Neutrophil (primary cell): ENCODE data around the gene RGS3.

Experiments used
- H3K27ac ChIP-seq: fragments of 200-600 bp; sonication (generic); 2 replicates; pipeline ENCODE4 v1.5.1; 2016; ENCODE audit warnings: mild to moderate bottlenecking, moderate library complexity
- H3K27me3 ChIP-seq: fragments of 200-600 bp; sonication (generic); 2 replicates; pipeline ENCODE4 v1.6.0; 2016; ENCODE audit warnings: mild to moderate bottlenecking
- H3K36me3 ChIP-seq: fragments of 200-600 bp; sonication (generic); 2 replicates; pipeline ENCODE4 v1.5.1; 2017
- H3K4me1 ChIP-seq, 2 experiments: fragments of 200-600 bp in 1 of 2; sonication (generic) in 1 of 2; 1 replicate in 1 of 2; 2 replicates in 1 of 2; pipeline versions ENCODE4 v1.5.1 to v1.6.1; 2013 to 2016; ENCODE audit warnings: low read depth in 1 of 2, low read length in 1 of 2, mild to moderate bottlenecking in 1 of 2, moderate library complexity in 1 of 2; ENCODE audit not compliant: control insufficient read depth in 1 of 2, insufficient read depth in 1 of 2
- H3K4me3 ChIP-seq, 2 experiments: fragments of 200-600 bp in 1 of 2; sonication (generic) in 1 of 2; 1 replicate in 1 of 2; 2 replicates in 1 of 2; pipeline ENCODE4 v1.5.1; 2013 to 2016; ENCODE audit warnings: low read depth in 1 of 2, low read length in 1 of 2, mild to moderate bottlenecking in 1 of 2, moderate library complexity in 1 of 2
- H3K9me3 ChIP-seq: fragments of 200-600 bp; sonication (generic); 2 replicates; pipeline ENCODE4 v1.5.1; 2016
- TF ChIP-seq, protein P1 (sequence below): fragments of 200-600 bp; sonication (generic); IDR thresholded peaks from 2 replicates; pipeline ENCODE4 v1.5.1; 2016; ENCODE audit warnings: antibody characterized with exemption

Gene RGS3

DNA sequence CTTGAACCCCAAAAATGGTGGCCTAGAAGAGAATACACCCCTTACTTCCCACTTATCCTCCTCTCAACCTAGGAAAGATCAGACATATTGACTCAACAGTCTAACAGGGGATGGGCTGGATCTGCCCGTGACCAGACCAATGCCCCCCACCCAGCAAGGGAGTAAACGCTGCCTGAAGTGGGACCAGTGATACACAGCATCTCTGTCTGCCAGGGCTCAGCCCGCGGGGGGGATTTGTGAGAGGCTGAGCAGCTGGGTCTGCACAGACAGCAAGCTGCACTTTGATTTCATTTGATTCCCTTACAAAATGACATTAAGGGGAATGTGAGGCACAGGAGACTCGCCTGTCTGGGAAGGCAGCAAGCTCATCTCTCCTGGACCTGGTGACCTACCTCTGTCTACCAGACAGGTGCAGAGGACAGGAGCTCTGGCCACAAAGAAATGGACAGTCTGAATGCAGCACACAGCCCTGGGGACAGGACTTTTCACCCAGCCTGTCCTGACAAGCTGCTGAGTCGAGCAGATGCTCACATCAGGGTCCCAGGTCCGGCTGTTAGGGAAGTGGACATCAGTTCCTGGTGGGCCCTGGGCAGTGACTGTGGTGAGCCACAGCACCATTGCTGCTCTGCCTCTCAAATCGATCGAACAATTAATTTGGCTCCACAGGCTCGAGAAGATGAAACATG is 79.9 kb downstream of the RGS3 start:
- no peaks in the 10 kb centered on the region for H3K9me3 ChIP-seq
- H3K4me3 ChIP-seq = no peak overlapping the region
- H3K4me1 ChIP-seq = peaks cover 7 to 9% of the 10 kb centered on the region in 2 experiments
- no peaks in the 10 kb centered on the region for H3K36me3 ChIP-seq
- H3K27me3 ChIP-seq = no peaks in the 10 kb centered on the region
- H3K27ac ChIP-seq = no peak overlapping the region
- TF ChIP-seq, protein P1, sequence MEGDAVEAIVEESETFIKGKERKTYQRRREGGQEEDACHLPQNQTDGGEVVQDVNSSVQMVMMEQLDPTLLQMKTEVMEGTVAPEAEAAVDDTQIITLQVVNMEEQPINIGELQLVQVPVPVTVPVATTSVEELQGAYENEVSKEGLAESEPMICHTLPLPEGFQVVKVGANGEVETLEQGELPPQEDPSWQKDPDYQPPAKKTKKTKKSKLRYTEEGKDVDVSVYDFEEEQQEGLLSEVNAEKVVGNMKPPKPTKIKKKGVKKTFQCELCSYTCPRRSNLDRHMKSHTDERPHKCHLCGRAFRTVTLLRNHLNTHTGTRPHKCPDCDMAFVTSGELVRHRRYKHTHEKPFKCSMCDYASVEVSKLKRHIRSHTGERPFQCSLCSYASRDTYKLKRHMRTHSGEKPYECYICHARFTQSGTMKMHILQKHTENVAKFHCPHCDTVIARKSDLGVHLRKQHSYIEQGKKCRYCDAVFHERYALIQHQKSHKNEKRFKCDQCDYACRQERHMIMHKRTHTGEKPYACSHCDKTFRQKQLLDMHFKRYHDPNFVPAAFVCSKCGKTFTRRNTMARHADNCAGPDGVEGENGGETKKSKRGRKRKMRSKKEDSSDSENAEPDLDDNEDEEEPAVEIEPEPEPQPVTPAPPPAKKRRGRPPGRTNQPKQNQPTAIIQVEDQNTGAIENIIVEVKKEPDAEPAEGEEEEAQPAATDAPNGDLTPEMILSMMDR = no peak

DNA sequence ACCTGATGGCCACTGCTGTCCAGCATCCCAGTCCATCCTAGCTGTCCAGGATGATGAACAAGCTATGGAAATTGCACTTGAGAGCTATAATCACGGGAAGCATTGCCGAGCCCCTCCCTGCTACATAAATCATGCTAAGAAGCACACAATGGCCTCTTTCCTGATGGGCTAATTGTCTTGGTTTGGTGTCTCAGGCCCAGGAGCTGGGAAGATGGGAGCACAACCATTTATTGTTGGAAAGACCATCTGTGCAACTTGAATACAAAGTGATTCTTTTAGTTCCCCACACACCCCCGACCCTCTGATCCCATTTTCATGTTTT is 80.4 kb downstream of the RGS3 start:
- TF ChIP-seq, protein P1 = no peak
- H3K4me3 ChIP-seq = no peak overlapping the region
- no peaks in the 10 kb centered on the region for H3K9me3 ChIP-seq
- peaks cover 12 to 13% of the 10 kb centered on the region in 2 experiments for H3K4me1 ChIP-seq
- no peaks in the 10 kb centered on the region for H3K27me3 ChIP-seq
- H3K27ac ChIP-seq = no peak overlapping the region
- no peaks in the 10 kb centered on the region for H3K36me3 ChIP-seq

DNA sequence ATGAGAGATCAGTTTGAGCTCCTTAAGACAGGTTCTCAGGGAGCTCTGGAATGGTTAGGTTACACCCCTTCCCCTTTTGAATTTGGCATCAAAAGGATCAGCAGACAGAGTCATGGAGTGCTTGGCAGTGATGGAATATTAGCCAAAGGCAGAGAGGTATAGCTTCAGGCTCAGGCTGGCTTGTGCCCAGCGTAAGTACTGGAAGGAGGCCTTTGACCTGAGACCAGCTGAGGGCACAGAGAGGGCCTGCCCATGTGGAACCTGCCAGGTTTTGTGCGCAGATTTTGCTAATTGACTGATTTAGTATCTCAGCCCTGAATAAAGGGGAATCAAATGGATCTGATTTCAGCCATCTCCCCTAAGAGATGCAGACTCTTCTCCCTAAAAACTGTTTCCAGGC is 81.5 kb downstream of the RGS3 start:
- Histone ChIP-seq H3K9me3 (no peaks in the 10 kb centered on the region), H3K4me1 (peaks cover 12 to 13% of the 10 kb centered on the region in 2 experiments), H3K27ac (no peak overlapping the region), H3K27me3 (no peaks in the 10 kb centered on the region), H3K36me3 (no peaks in the 10 kb centered on the region), H3K4me3 (no peak overlapping the region)
- TF ChIP-seq, protein P1 = no peak

DNA sequence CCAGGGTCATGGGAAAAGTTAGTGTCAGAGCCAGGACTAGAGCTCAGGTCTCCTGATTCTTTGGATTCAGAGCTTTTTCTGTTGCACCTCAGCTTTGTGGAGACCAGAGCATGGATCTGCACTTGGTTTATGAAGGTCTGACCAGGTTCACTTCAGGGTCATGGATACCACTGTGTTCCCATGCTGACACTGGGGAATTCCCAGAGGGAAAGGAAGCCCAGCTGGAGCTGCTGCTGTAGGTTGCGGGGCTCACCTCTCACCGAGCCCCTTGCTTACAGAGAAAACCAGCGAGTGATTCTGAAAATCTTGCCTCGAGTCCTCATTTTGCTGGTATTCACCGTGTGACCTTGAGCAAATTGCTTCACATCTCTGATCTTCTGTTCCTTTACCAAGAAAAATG is 83.0 kb downstream of the RGS3 start:
- H3K27ac ChIP-seq = no peak overlapping the region
- TF ChIP-seq, protein P1 = no peak
- no peak overlapping the region for H3K4me3 ChIP-seq
- no peaks in the 10 kb centered on the region for H3K36me3 ChIP-seq
- peaks cover 12 to 13% of the 10 kb centered on the region in 2 experiments for H3K4me1 ChIP-seq
- no peaks in the 10 kb centered on the region for H3K9me3 ChIP-seq
- H3K27me3 ChIP-seq = no peaks in the 10 kb centered on the region

DNA sequence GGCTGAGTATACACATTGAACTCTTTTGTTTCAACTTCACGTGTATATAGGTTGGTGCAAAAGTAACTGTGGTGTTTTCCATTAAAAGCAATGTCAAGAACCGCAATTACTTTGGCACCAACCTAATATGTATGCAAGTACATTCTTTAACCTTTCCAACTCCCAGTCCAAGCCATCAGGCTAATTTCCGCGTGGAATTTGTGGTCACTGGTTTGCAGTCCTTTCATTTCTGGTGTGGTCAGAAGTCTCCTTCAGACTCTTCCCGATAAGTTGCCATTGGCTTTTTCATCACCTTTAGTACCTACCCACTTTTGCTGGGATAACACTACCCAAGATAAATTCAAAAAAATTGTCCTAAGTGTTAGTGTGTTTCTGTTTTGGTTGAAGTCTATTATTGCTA is 84.0 kb downstream of the RGS3 start:
- Histone ChIP-seq H3K4me1 (peaks cover 12 to 13% of the 10 kb centered on the region in 2 experiments), H3K27ac (no peak overlapping the region), H3K9me3 (no peaks in the 10 kb centered on the region), H3K27me3 (no peaks in the 10 kb centered on the region), H3K4me3 (no peak overlapping the region), H3K36me3 (no peaks in the 10 kb centered on the region)
- TF ChIP-seq, protein P1 = no peak
